Right atrium auricular region (tissue), 2 donors: ENCODE measurements around the gene CTCFL. TPM values are rescaled to one million over a fixed set of nuclear protein-coding genes. Genes with fewer than 3 reads are reported as not detected.
A peak's percentile ranks its signal among the peaks of the same experiment; 100 is the strongest.

Source experiments
- DNase-seq: peaks from one replicate; pipeline ENCODE4 v3.0.0-alpha.2; 2019; ENCODE audit warnings: low spot score
- H3K27ac ChIP-seq, 2 donors: fragments of 200-600 bp; sonication (generic); 1 replicate in 1 of 2; 2 replicates in 1 of 2; pipeline ENCODE4 v1.5.1; 2016 to 2019
- H3K27me3 ChIP-seq, 2 donors: fragments of 200-600 bp; sonication (generic); one replicate each; pipeline versions ENCODE4 v1.5.1 to v1.6.0; 2017 to 2019
- H3K36me3 ChIP-seq: fragments of 200-600 bp; sonication (generic); one replicate; pipeline ENCODE4 v1.5.1; 2016
- H3K4me1 ChIP-seq, 2 donors: fragments of 200-600 bp; sonication (generic); one replicate each; pipeline versions ENCODE4 v1.5.1 to v1.6.0; 2017 to 2019
- H3K4me3 ChIP-seq, 2 donors: fragments of 200-600 bp; sonication (generic); 1 replicate in 1 of 2; 2 replicates in 1 of 2; pipeline ENCODE4 v1.5.1; 2017 to 2019; ENCODE audit warnings: mild to moderate bottlenecking in 1 of 2, moderate library complexity in 1 of 2
- H3K9me3 ChIP-seq, 2 donors: fragments of 200-600 bp; sonication (generic); one replicate each; pipeline ENCODE4 v1.5.1; 2019
- CTCF ChIP-seq, 2 donors: fragments of 200-600 bp; sonication (generic); IDR thresholded peaks; one replicate each; pipeline ENCODE4 v1.5.1; 2019; ENCODE audit warnings: antibody characterized with exemption in 2 of 2
- total RNA-seq, 2 donors: library from RNA; depleted of rRNA; stranded (reverse); fragments of >200 nt; gene quantifications; one replicate each; pipeline ENCODE4 v1.1.0, GENCODE V29; 2016

The CTCFL gene
- total RNA-seq, 2 donors from 2014 or later, result not detected

GRCh38 chr20:57469418-57470211, 55.3 kb downstream of the CTCFL start:
- no peak for DNase-seq
- H3K27me3 ChIP-seq, result no peaks in the 10 kb centered on the region
- H3K9me3 ChIP-seq, result no peaks in the 10 kb centered on the region
- no peaks in the 10 kb centered on the region for H3K36me3 ChIP-seq
- H3K4me3 ChIP-seq, result no peak overlapping the region
- H3K27ac ChIP-seq, result peak overlapping the region; percentile 65 to 84
- no peak for TF ChIP-seq CTCF (IDR thresholded peaks at IDR 0.05)
- H3K4me1 ChIP-seq, result peaks cover 0 to 42% of the 10 kb centered on the region in 2 donors

- peak overlapping the region; percentile 65 to 84 for H3K27ac ChIP-seq
- TF ChIP-seq CTCF (IDR thresholded peaks at IDR 0.05), result no peak
Observed at GRCh38 chr20:57468523-57469417, 56.2 kb downstream of the CTCFL start.

GRCh38 chr20:57467742-57468141, 57.2 kb downstream of the CTCFL start:
- no peak for DNase-seq

More at GRCh38 chr20:57468523-57469417, 56.2 kb downstream of the CTCFL start:
- H3K4me3 ChIP-seq, result no peak overlapping the region
- H3K9me3 ChIP-seq, result no peaks in the 10 kb centered on the region
- no peaks in the 10 kb centered on the region for H3K36me3 ChIP-seq
- no peaks in the 10 kb centered on the region for H3K27me3 ChIP-seq
- DNase-seq, result no peak
- H3K4me1 ChIP-seq, result peaks cover 0 to 41% of the 10 kb centered on the region in 2 donors

GRCh38 chr20:57465943-57466342, 59.0 kb downstream of the CTCFL start:
- no peak for TF ChIP-seq CTCF (IDR thresholded peaks at IDR 0.05)
- no peaks in the 10 kb centered on the region for H3K9me3 ChIP-seq
- H3K4me1 ChIP-seq, result peaks cover 0 to 37% of the 10 kb centered on the region in 2 donors
- no peak for DNase-seq
- no peaks in the 10 kb centered on the region for H3K27me3 ChIP-seq
- no peak overlapping the region for H3K4me3 ChIP-seq
- no peaks in the 10 kb centered on the region for H3K36me3 ChIP-seq
- H3K27ac ChIP-seq, result no peak overlapping the region

More at GRCh38 chr20:57467742-57468141, 57.2 kb downstream of the CTCFL start:
- no peak overlapping the region for H3K4me3 ChIP-seq
- H3K9me3 ChIP-seq, result no peaks in the 10 kb centered on the region
- H3K27ac ChIP-seq, result peak overlapping the region; percentile 64 to 84
- H3K27me3 ChIP-seq, result no peaks in the 10 kb centered on the region
- peaks cover 0 to 32% of the 10 kb centered on the region in 2 donors for H3K4me1 ChIP-seq
- TF ChIP-seq CTCF (IDR thresholded peaks at IDR 0.05), result no peak
- H3K36me3 ChIP-seq, result no peaks in the 10 kb centered on the region

- no peak for TF ChIP-seq CTCF (IDR thresholded peaks at IDR 0.05)
- Histone ChIP-seq H3K27me3 (no peaks in the 10 kb centered on the region), H3K9me3 (no peaks in the 10 kb centered on the region), H3K4me1 (peaks cover 0 to 37% of the 10 kb centered on the region in 2 donors), H3K4me3 (no peak overlapping the region), H3K27ac (no peak overlapping the region), H3K36me3 (no peaks in the 10 kb centered on the region)
- DNase-seq, result no peak
Observed at GRCh38 chr20:57465486-57465885, 59.5 kb downstream of the CTCFL start.
